ENCODE data around the gene ZNF511.

The ZNF511 gene

GRCh38 chr10:133329491-133330202 is 20.9 kb downstream of the ZNF511 start:
- POLR2A ChIA-PET, result no interaction called here

GRCh38 chr10:133332936-133333699 is 24.4 kb downstream of the ZNF511 start:
- no peak for DNase-seq (ENCODE audit: extremely low spot score)
- TF ChIP-seq CTCF (IDR thresholded peaks at IDR 0.05; ENCODE audit: control extremely low read depth, extremely low read depth, low read depth, missing control alignments), result no peak
- CTCF ChIA-PET, result interaction anchor here (2.6 kb wide), 1 partner anchor 19 kb away, joined by 6 read pairs; no protein-coding TSS in a partner anchor
- POLR2A ChIA-PET, result no interaction called here

More at GRCh38 chr10:133329491-133330202, 20.9 kb downstream of the ZNF511 start:
- CTCF ChIA-PET, result interaction anchor here (0.7 to 3.6 kb wide), 45 partner anchors 10 to 675 kb away, joined by 3 to 44 read pairs (median 5); partner anchors contain the start of genes FUOM and PRAP1
- DNase-seq (ENCODE audit: extremely low spot score), result peak; percentile 87
- peak; percentile 95 for TF ChIP-seq CTCF (IDR thresholded peaks at IDR 0.05; ENCODE audit: control extremely low read depth, extremely low read depth, low read depth, missing control alignments)

GRCh38 chr10:133334503-133335245 is 26.0 kb downstream of the ZNF511 start:
- ChIA-PET POLR2A (no interaction called here), CTCF (no interaction called here)
- TF ChIP-seq CTCF (IDR thresholded peaks at IDR 0.05; ENCODE audit: control extremely low read depth, extremely low read depth, low read depth, missing control alignments), result no peak
- no peak for DNase-seq (ENCODE audit: extremely low spot score)

- peak; percentile 67 for DNase-seq (ENCODE audit: extremely low spot score)
- POLR2A ChIA-PET, result no interaction called here
- CTCF ChIA-PET, result no interaction called here
- no peak for TF ChIP-seq CTCF (IDR thresholded peaks at IDR 0.05; ENCODE audit: control extremely low read depth, extremely low read depth, low read depth, missing control alignments)
These were observed 26.8 kb downstream of the ZNF511 start for GRCh38 chr10:133335246-133336117.

GRCh38 chr10:133336118-133336576 is 27.4 kb downstream of the ZNF511 start:
- POLR2A ChIA-PET, result no interaction called here
- CTCF ChIA-PET, result no interaction called here
- TF ChIP-seq CTCF (IDR thresholded peaks at IDR 0.05; ENCODE audit: control extremely low read depth, extremely low read depth, low read depth, missing control alignments), result no peak

More at GRCh38 chr10:133336118-133336576, 27.4 kb downstream of the ZNF511 start:
- no peak for DNase-seq (ENCODE audit: extremely low spot score)
